ENCODE data around the gene TUB.

DNA sequence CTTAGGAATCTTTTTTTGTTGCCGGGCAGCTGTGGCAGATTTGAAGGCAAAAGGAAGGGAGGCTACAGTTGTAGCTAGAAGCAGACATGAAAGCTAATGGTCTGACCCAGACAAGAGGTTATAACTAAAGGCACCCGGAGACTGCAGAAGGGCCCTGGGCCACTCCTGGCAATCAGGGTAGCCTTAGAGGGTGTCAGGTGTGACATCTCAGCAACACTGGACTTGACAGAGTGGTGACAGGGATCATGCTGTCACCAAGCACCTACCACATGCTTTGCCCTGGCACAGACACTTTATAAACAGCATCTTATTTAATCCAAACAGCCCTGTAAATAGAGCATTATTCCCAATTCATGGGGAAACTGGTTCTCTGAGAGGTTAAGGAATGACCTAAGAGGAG is 25.7 kb downstream of the TUB start:
- TF ChIP-seq, protein P1, sequence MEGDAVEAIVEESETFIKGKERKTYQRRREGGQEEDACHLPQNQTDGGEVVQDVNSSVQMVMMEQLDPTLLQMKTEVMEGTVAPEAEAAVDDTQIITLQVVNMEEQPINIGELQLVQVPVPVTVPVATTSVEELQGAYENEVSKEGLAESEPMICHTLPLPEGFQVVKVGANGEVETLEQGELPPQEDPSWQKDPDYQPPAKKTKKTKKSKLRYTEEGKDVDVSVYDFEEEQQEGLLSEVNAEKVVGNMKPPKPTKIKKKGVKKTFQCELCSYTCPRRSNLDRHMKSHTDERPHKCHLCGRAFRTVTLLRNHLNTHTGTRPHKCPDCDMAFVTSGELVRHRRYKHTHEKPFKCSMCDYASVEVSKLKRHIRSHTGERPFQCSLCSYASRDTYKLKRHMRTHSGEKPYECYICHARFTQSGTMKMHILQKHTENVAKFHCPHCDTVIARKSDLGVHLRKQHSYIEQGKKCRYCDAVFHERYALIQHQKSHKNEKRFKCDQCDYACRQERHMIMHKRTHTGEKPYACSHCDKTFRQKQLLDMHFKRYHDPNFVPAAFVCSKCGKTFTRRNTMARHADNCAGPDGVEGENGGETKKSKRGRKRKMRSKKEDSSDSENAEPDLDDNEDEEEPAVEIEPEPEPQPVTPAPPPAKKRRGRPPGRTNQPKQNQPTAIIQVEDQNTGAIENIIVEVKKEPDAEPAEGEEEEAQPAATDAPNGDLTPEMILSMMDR (IDR thresholded peaks at IDR 0.05), result no peak
- TF ChIP-seq POLR2A (IDR thresholded peaks at IDR 0.05), result no peak

Data from body of pancreas (tissue), 4 donors.